GM21619 (cell line): ENCODE results near the gene COX14.
"Not testable (repeated sequence)": the region's sequence is repeated elsewhere in the genome, so short reads cannot be mapped to it uniquely, and the experiment has no call there.

ENCODE experiments used
- ATAC-seq: cut with Tn5 transposase; IDR thresholded peaks from one replicate; pipeline ENCODE4 v1.9.1; 2021; ENCODE audit not compliant: unreplicated experiment

The COX14 gene

GRCh38 chr12:50154947-50155346, 42.9 kb downstream of the COX14 start:
- ATAC-seq, result not testable (repeated sequence)

- no peak for ATAC-seq
These were observed 44.6 kb downstream of the COX14 start for GRCh38 chr12:50156641-50157040.

GRCh38 chr12:50157259-50157658, 45.2 kb downstream of the COX14 start:
- ATAC-seq, result no peak

GRCh38 chr12:50160643-50161042, 48.6 kb downstream of the COX14 start:
- ATAC-seq, result no peak

- no peak for ATAC-seq
These were observed 50.2 kb downstream of the COX14 start for GRCh38 chr12:50162230-50162629.

- ATAC-seq, result no peak
These were observed 52.9 kb downstream of the COX14 start for GRCh38 chr12:50164963-50165362.

- ATAC-seq, result no peak
These were observed 54.7 kb downstream of the COX14 start for GRCh38 chr12:50166799-50167048.

- ATAC-seq, result peak; percentile 98
These were observed 55.2 kb downstream of the COX14 start, which contains the start of gene CERS5 for GRCh38 chr12:50167049-50167828. TSS of gene CERS5 (minus strand) at chr12:50167369. CDS start at chr12:50167297, 72 bp downstream.
